ENCODE results near the gene SMIM44.

DNA sequence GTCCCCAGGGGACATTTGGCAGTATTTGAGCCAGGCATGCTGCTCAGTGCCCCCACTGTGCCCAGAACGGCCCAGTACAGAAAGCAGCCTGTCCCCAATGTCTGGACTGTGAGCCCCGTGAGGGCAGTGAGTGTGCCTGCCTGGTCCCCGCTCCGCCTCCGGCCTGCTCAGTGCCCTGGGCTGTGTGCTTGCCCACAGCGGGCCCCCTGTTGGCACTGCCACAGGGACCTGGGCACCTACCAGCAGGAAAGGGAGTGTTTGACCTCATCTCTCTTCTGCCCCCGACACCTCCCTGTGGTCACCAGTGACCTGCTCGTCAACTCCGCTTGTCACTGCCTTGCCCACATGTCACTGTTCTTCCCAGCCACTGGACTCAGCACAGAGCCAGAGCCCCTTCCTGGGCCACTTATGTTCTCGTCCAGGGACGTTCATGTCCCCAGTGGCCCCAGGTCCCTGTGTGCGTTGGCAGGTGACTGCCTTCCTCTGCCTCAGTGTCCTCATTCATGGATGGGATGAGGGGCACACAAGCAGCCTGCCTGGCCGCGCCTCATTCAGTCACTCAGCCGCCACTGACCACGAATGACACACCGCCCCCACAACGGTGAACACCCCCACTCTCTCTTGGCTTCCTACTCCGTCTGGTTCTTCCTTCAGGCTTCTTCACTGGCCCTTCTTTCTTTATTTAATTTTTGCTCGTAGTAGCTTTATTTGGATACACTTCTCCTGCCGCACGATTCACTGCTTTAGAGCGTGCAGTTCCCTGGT lies 25.7 kb upstream of the SMIM44 start:
- TF ChIP-seq, protein P1, sequence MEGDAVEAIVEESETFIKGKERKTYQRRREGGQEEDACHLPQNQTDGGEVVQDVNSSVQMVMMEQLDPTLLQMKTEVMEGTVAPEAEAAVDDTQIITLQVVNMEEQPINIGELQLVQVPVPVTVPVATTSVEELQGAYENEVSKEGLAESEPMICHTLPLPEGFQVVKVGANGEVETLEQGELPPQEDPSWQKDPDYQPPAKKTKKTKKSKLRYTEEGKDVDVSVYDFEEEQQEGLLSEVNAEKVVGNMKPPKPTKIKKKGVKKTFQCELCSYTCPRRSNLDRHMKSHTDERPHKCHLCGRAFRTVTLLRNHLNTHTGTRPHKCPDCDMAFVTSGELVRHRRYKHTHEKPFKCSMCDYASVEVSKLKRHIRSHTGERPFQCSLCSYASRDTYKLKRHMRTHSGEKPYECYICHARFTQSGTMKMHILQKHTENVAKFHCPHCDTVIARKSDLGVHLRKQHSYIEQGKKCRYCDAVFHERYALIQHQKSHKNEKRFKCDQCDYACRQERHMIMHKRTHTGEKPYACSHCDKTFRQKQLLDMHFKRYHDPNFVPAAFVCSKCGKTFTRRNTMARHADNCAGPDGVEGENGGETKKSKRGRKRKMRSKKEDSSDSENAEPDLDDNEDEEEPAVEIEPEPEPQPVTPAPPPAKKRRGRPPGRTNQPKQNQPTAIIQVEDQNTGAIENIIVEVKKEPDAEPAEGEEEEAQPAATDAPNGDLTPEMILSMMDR (IDR thresholded peaks at IDR 0.05) = no peak
- TF ChIP-seq TCF7L2 (IDR thresholded peaks at IDR 0.05; ENCODE audit: low read depth, low read length) = no peak

Data from Panc1 (cell line).